HS-27A (cell line): ENCODE results near the gene LSS.
A peak's percentile ranks its signal among the peaks of the same experiment; 100 is the strongest.
"Not testable (repeated sequence)": the region's sequence is repeated elsewhere in the genome, so short reads cannot be mapped to it uniquely, and the experiment has no call there.

Experiments used
- DNase-seq: peaks from one replicate; pipeline ENCODE4 v3.0.0-alpha.2; 2012; ENCODE audit warnings: low read depth, missing footprints

Gene LSS

GRCh38 chr21:46185716-46186115 lies 42.9 kb downstream of the LSS start:
- DNase-seq: no peak

GRCh38 chr21:46184625-46185555 lies 43.7 kb downstream of the LSS start:
- peak; percentile 82 for DNase-seq

- DNase-seq: peak; percentile 35
Observed at GRCh38 chr21:46183910-46184624, 44.5 kb downstream of the LSS start, which contains the start of gene SPATC1L. SPATC1L (minus strand) TSS chr21:46184459; CDS start chr21:46182816, 1,643 bp downstream.

- not testable (repeated sequence) for DNase-seq
Observed at GRCh38 chr21:46183337-46183909, 45.2 kb downstream of the LSS start.

GRCh38 chr21:46182548-46183336 lies 45.8 kb downstream of the LSS start:
- DNase-seq: no peak

- no peak for DNase-seq
Observed at GRCh38 chr21:46181953-46182547, 46.5 kb downstream of the LSS start.

GRCh38 chr21:46181436-46181835 lies 47.1 kb downstream of the LSS start:
- no peak for DNase-seq

- no peak for DNase-seq
Observed at GRCh38 chr21:46180778-46181391, 47.7 kb downstream of the LSS start.

GRCh38 chr21:46180079-46180722 lies 48.4 kb downstream of the LSS start:
- DNase-seq: no peak

- DNase-seq: no peak
Observed at GRCh38 chr21:46179708-46180078, 48.9 kb downstream of the LSS start.

- DNase-seq: no peak
Observed at GRCh38 chr21:46178961-46179360, 49.6 kb downstream of the LSS start.

GRCh38 chr21:46176443-46177129 lies 52.0 kb downstream of the LSS start:
- DNase-seq: not testable (repeated sequence)

GRCh38 chr21:46173573-46173972 lies 55.0 kb downstream of the LSS start:
- DNase-seq: no peak

GRCh38 chr21:46172863-46173528 lies 55.6 kb downstream of the LSS start:
- no peak for DNase-seq

GRCh38 chr21:46171996-46172862 lies 56.3 kb downstream of the LSS start:
- DNase-seq: no peak

- no peak for DNase-seq
Observed at GRCh38 chr21:46171585-46171984, 57.0 kb downstream of the LSS start.

- not testable (repeated sequence) for DNase-seq
Observed at GRCh38 chr21:46170436-46171193, 58.0 kb downstream of the LSS start.
